ENCODE data around the gene SUPT5H. TPM values are rescaled to one million over a fixed set of nuclear protein-coding genes. Genes with fewer than 3 reads are reported as not detected.

The SUPT5H gene
- total and polyA plus RNA-seq, 2 of the 4 experiments (the other 2 are of a cell fraction): 75.3 to 116 TPM

DNA sequence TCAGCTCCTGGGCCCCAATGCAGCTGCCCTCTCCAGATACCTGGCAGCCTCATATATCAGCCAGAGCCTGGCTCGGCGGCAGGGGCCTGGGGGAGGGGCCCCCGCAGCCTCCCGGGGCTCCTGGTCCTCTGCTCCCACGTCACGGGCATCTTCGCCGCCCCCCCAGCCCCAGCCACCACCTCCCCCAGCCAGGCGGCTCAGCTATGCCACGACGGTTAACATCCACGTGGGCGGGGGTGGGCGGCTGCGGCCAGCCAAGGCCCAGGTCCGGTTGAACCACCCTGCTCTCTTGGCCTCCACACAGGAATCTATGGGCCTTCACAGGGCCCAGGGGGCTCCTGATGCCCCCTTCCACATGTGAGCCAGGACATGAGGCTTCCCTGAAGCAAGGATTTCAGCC, 20.4 kb upstream of the SUPT5H start:
- Histone ChIP-seq H3K56ac (ENCODE audit: extremely low read depth, insufficient read depth, low read length) (no peak overlapping the region), H4K8ac (ENCODE audit: low read depth in 2 of 2, low read length in 2 of 2) (no peak overlapping the region), H3K9me3 (ENCODE audit: control insufficient read depth, insufficient read depth, low read length) (no peaks in the 10 kb centered on the region), H3K23ac (ENCODE audit: low read depth, low read length) (no peak overlapping the region), H3K4me1 (ENCODE audit: control insufficient read depth, insufficient read depth, low read length) (peaks cover 11% of the 10 kb centered on the region), H3K9ac (ENCODE audit: low read depth, low read length) (no peak overlapping the region), H3K79me1 (ENCODE audit: low read depth in 1 of 2, low read length in 2 of 2) (peaks cover 4 to 53% of the 10 kb centered on the region in 2 experiments; a peak in 3 of 4 replicates), H2BK5ac (ENCODE audit: low read depth, low read length, poor library complexity, severe bottlenecking) (no peak overlapping the region), H2AK5ac (ENCODE audit: low read depth, low read length) (no peak overlapping the region), H2AK9ac (replicated peaks; ENCODE audit: low read depth, low read length, poor library complexity) (no peak overlapping the region), H3K36me3 (ENCODE audit: control insufficient read depth, insufficient read depth, low read length) (peaks cover 53% of the 10 kb centered on the region), H3K14ac (replicated peaks; ENCODE audit: low read depth, low read length) (no peak overlapping the region), H3K27ac (ENCODE audit: insufficient read depth, low read length) (no peak overlapping the region), H4K5ac (ENCODE audit: low read depth, low read length) (no peak overlapping the region), H2AFZ (replicated peaks; ENCODE audit: low read length, poor library complexity) (no peak overlapping the region), H2BK15ac (ENCODE audit: low read depth, low read length) (no peak overlapping the region), H2BK120ac (ENCODE audit: low read depth, low read length) (no peak overlapping the region), H3K9me1 (ENCODE audit: insufficient read depth, low read length) (peaks cover 8% of the 10 kb centered on the region), H4K20me1 (ENCODE audit: insufficient read depth, low read length) (peaks cover 11% of the 10 kb centered on the region), H4K91ac (ENCODE audit: insufficient read depth, low read depth, low read length) (no peak overlapping the region), H3K4me3 (ENCODE audit: insufficient read depth, low read depth, low read length) (no peak overlapping the region), H3K4ac (ENCODE audit: low read depth, low read length) (no peak overlapping the region), H2BK20ac (ENCODE audit: low read depth, low read length) (no peak overlapping the region), H3K27me3 (ENCODE audit: control insufficient read depth, insufficient read depth, low read length) (no peaks in the 10 kb centered on the region), H3K4me2 (ENCODE audit: low read depth, low read length) (no peak overlapping the region), H3K18ac (ENCODE audit: low read depth, low read length) (no peak overlapping the region)
- ChIA-PET CTCF (no interaction called here), POLR2A (ENCODE audit: unreplicated experiment) (no interaction called here)
- no peak for DNase-seq
- WGBS, 2 experiments (ENCODE audit: extremely low coverage in 2 of 2, insufficient read length in 1 of 2): 84% methylated on average over 10 of the region's 16 CpGs; no CpG with 5 or more reads in 1 of the 2 experiments
- BruUV-seq (replicated peaks): no TSS peak
- dilution Hi-C loops (cut with HindIII; ENCODE audit: low sequenced_read_pairs, unreplicated experiment): no loop called here
- in situ Hi-C loops (cut with MboI; ENCODE audit: low sequenced_read_pairs): loop anchor here (25.0 kb wide), 1 partner anchor 412 kb away; the partner anchor contains the start of genes DYRK1B and FBL
- TF ChIP-seq RFX5 (IDR thresholded peaks at IDR 0.05; ENCODE audit: low read depth, low read length): no peak
- no peak for TF ChIP-seq SMC3 (IDR thresholded peaks at IDR 0.05; ENCODE audit: low read depth, low read length)
- no peak for TF ChIP-seq NFE2L2 (IDR thresholded peaks at IDR 0.05; ENCODE audit: low read depth, low read length)
- no peak for TF ChIP-seq MAFK (IDR thresholded peaks at IDR 0.05; ENCODE audit: low read depth, low read length)
- no peak for TF ChIP-seq FOS (IDR thresholded peaks at IDR 0.05; ENCODE audit: low read depth, low read length)
- TF ChIP-seq MXI1 (IDR thresholded peaks at IDR 0.05; ENCODE audit: borderline replicate concordance, low read depth, low read length): no peak
- TF ChIP-seq, protein P1, sequence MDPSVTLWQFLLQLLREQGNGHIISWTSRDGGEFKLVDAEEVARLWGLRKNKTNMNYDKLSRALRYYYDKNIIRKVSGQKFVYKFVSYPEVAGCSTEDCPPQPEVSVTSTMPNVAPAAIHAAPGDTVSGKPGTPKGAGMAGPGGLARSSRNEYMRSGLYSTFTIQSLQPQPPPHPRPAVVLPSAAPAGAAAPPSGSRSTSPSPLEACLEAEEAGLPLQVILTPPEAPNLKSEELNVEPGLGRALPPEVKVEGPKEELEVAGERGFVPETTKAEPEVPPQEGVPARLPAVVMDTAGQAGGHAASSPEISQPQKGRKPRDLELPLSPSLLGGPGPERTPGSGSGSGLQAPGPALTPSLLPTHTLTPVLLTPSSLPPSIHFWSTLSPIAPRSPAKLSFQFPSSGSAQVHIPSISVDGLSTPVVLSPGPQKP (IDR thresholded peaks at IDR 0.05; ENCODE audit: borderline replicate concordance, low read depth, low read length): no peak
- no peak for TF ChIP-seq MAZ (IDR thresholded peaks at IDR 0.05; ENCODE audit: borderline replicate concordance, low read depth, low read length)
- no peak for TF ChIP-seq CHD1 (IDR thresholded peaks at IDR 0.05; ENCODE audit: low read depth, low read length)
- no peak for TF ChIP-seq POLR2A (IDR thresholded peaks at IDR 0.05; ENCODE audit: low read depth, low read length)
- intact Hi-C loops (cut with micrococcal nuclease): no loop called here
- ATAC-seq (ENCODE audit: low read depth): no peak
